TTC549 (cell line): ENCODE results near the gene ZNF75A.

Experiments used
- FAIRE-seq: peaks from 2 replicates; lab custom pipeline; 2012; peaks lifted over from hg19 to GRCh38; lab: Jason Lieb, UNC

ZNF75A gene

GRCh38 chr16:3289998-3290673 is 15.2 kb upstream of the ZNF75A start:
- no peak for FAIRE-seq

- no peak for FAIRE-seq
Measured at GRCh38 chr16:3292604-3293003, 12.7 kb upstream of the ZNF75A start.

- no peak for FAIRE-seq
Measured at GRCh38 chr16:3295209-3295608, 10.1 kb upstream of the ZNF75A start.

GRCh38 chr16:3295783-3296182 is 9.5 kb upstream of the ZNF75A start:
- FAIRE-seq = no peak

- FAIRE-seq = no peak
Measured at GRCh38 chr16:3304370-3304769, 927 bp upstream of the ZNF75A start.

- FAIRE-seq = no peak
Measured at GRCh38 chr16:3306078-3306477, 781 bp downstream of the ZNF75A start.

GRCh38 chr16:3311496-3311895 is 6.2 kb downstream of the ZNF75A start:
- FAIRE-seq = no peak

GRCh38 chr16:3317315-3317999 is 12.2 kb downstream of the ZNF75A start:
- no peak for FAIRE-seq

GRCh38 chr16:3321816-3322215 is 16.5 kb downstream of the ZNF75A start:
- no peak for FAIRE-seq

- FAIRE-seq = no peak
Measured at GRCh38 chr16:3327514-3327913, 22.2 kb downstream of the ZNF75A start.

GRCh38 chr16:3328104-3328503 is 22.8 kb downstream of the ZNF75A start:
- no peak for FAIRE-seq

GRCh38 chr16:3328643-3329042 is 23.3 kb downstream of the ZNF75A start:
- no peak for FAIRE-seq

- no peak for FAIRE-seq
Measured at GRCh38 chr16:3346041-3346440, 40.7 kb downstream of the ZNF75A start.

GRCh38 chr16:3347586-3347985 is 42.3 kb downstream of the ZNF75A start:
- no peak for FAIRE-seq

GRCh38 chr16:3348547-3349167 is 43.4 kb downstream of the ZNF75A start:
- FAIRE-seq = no peak

GRCh38 chr16:3349175-3349574 is 43.9 kb downstream of the ZNF75A start:
- no peak for FAIRE-seq

- no peak for FAIRE-seq
Measured at GRCh38 chr16:3355589-3355988, 50.3 kb downstream of the ZNF75A start, which contains the start of gene OR2C1. TSS of gene OR2C1 (plus strand) at chr16:3355889. CDS start at chr16:3355941, 52 bp downstream.

GRCh38 chr16:3356118-3356517 is 50.8 kb downstream of the ZNF75A start:
- no peak for FAIRE-seq

- FAIRE-seq = no peak
Measured at GRCh38 chr16:3358871-3359270, 53.6 kb downstream of the ZNF75A start.

GRCh38 chr16:3362931-3363330 is 57.6 kb downstream of the ZNF75A start:
- no peak for FAIRE-seq

GRCh38 chr16:3363793-3364192 is 58.5 kb downstream of the ZNF75A start:
- no peak for FAIRE-seq

GRCh38 chr16:3364774-3365427 is 59.6 kb downstream of the ZNF75A start:
- peak; percentile 82 for FAIRE-seq
